HG03439 (cell line): ENCODE results near the gene ZNF341.
"Not testable (repeated sequence)": the region's sequence is repeated elsewhere in the genome, so short reads cannot be mapped to it uniquely, and the experiment has no call there.

Experiments used
- ATAC-seq: cut with Tn5 transposase; IDR thresholded peaks from one replicate; pipeline ENCODE4 v1.9.1; 2021; ENCODE audit warnings: mild to moderate bottlenecking, moderate library complexity; ENCODE audit not compliant: unreplicated experiment

Gene ZNF341

GRCh38 chr20:33727806-33728205, 4.0 kb upstream of the ZNF341 start:
- no peak for ATAC-seq

- no peak for ATAC-seq
Observed at GRCh38 chr20:33728463-33728862, 3.3 kb upstream of the ZNF341 start.

- no peak for ATAC-seq
Observed at GRCh38 chr20:33729101-33729500, 2.7 kb upstream of the ZNF341 start.

- ATAC-seq = no peak
Observed at GRCh38 chr20:33730946-33731692, 677 bp upstream of the ZNF341 start.

- peak; percentile 69 for ATAC-seq
Observed at GRCh38 chr20:33732166-33732970, 572 bp downstream of the ZNF341 start.

GRCh38 chr20:33733654-33734576, 2.1 kb downstream of the ZNF341 start:
- no peak for ATAC-seq

GRCh38 chr20:33736962-33737361, 5.2 kb downstream of the ZNF341 start:
- ATAC-seq = no peak

- no peak for ATAC-seq
Observed at GRCh38 chr20:33739493-33739892, 7.7 kb downstream of the ZNF341 start.

- ATAC-seq = no peak
Observed at GRCh38 chr20:33740189-33740588, 8.4 kb downstream of the ZNF341 start.

GRCh38 chr20:33744181-33744580, 12.4 kb downstream of the ZNF341 start:
- ATAC-seq = no peak

GRCh38 chr20:33744773-33745385, 13.1 kb downstream of the ZNF341 start:
- ATAC-seq = no peak

- no peak for ATAC-seq
Observed at GRCh38 chr20:33746325-33746998, 14.7 kb downstream of the ZNF341 start.

GRCh38 chr20:33751775-33752174, 20.0 kb downstream of the ZNF341 start:
- ATAC-seq = no peak

- ATAC-seq = no peak
Observed at GRCh38 chr20:33753143-33753542, 21.3 kb downstream of the ZNF341 start.

- no peak for ATAC-seq
Observed at GRCh38 chr20:33753763-33754162, 22.0 kb downstream of the ZNF341 start.

- not testable (repeated sequence) for ATAC-seq
Observed at GRCh38 chr20:33755936-33756490, 24.2 kb downstream of the ZNF341 start.

- ATAC-seq = no peak
Observed at GRCh38 chr20:33757046-33757445, 25.2 kb downstream of the ZNF341 start.

GRCh38 chr20:33757458-33757857, 25.7 kb downstream of the ZNF341 start:
- no peak for ATAC-seq

- no peak for ATAC-seq
Observed at GRCh38 chr20:33761698-33762250, 30.0 kb downstream of the ZNF341 start.

GRCh38 chr20:33765099-33765498, 33.3 kb downstream of the ZNF341 start:
- no peak for ATAC-seq
